H1 (cell line): ENCODE results near the gene ADAM21. TPM values are rescaled to one million over a fixed set of nuclear protein-coding genes. Genes with fewer than 3 reads are reported as not detected.

Source experiments
- CTCF ChIA-PET: fragments of 300-600 bp; sonication (Branson Sonifier 250); formaldehyde crosslinking; loops from one replicate; lab custom pipeline; 2021; ENCODE audit not compliant: partially characterized antibody; lab: Charles Lee
- POLR2A ChIA-PET: fragments of 300-600 bp; sonication (Branson Sonifier 250); formaldehyde crosslinking; loops from one replicate; lab custom pipeline; 2021; ENCODE audit warnings: inconsistent platforms; ENCODE audit not compliant: partially characterized antibody; lab: Charles Lee
- DNase-seq, 2 experiments: peaks; one replicate each; pipeline versions ENCODE4 v3.0.0 to v3.0.0-alpha.2; 2010 to 2022; ENCODE audit warnings: low spot score in 2 of 2, low read depth in 1 of 2, mixed read lengths in 1 of 2
- FAIRE-seq: peaks from 2 replicates; lab custom pipeline; 2011; peaks lifted over from hg19 to GRCh38; lab: Jason Lieb, UNC
- H2AFZ ChIP-seq: 2 replicates; pipeline ENCODE4 v1.8.1; 2012; ENCODE audit warnings: low read length, inconsistent platforms
- H2AK5ac ChIP-seq: 2 replicates; pipeline ENCODE4 v1.6.1; 2013; ENCODE audit warnings: low read depth, low read length
- H2BK120ac ChIP-seq: replicated peaks from 2 replicates; pipeline ENCODE3; 2013; ENCODE audit warnings: low read depth, low read length, inconsistent platforms
- H2BK12ac ChIP-seq: 2 replicates; pipeline ENCODE4 v1.6.1; 2013; ENCODE audit warnings: low read depth, low read length
- H2BK15ac ChIP-seq: 2 replicates; pipeline ENCODE4 v1.6.1; 2013; ENCODE audit warnings: low read length
- H2BK20ac ChIP-seq: 2 replicates; pipeline ENCODE4 v1.6.1; 2013; ENCODE audit warnings: low read length
- H2BK5ac ChIP-seq: 2 replicates; pipeline ENCODE4 v1.6.1; 2013; ENCODE audit warnings: low read depth, low read length
- H3K14ac ChIP-seq: 2 replicates; pipeline ENCODE4 v1.6.1; 2013; ENCODE audit warnings: inconsistent platforms; ENCODE audit not compliant: insufficient read length
- H3K18ac ChIP-seq: 2 replicates; pipeline ENCODE4 v1.6.1; 2013; ENCODE audit warnings: low read length; ENCODE audit errors: extremely low read depth
- H3K23ac ChIP-seq: 2 replicates; pipeline ENCODE4 v1.6.1; 2013; ENCODE audit warnings: inconsistent platforms; ENCODE audit not compliant: insufficient read length
- H3K23me2 ChIP-seq: 2 replicates; pipeline ENCODE4 v1.6.1; 2013; ENCODE audit warnings: low read depth, low read length
- H3K27ac ChIP-seq: 2 replicates; pipeline ENCODE4 v1.6.1; 2011; ENCODE audit warnings: low read depth, low read length, inconsistent platforms
- H3K27me3 ChIP-seq, 4 experiments: replicated peaks in 1 of 4; 1 replicate in 1 of 4; 2 replicates in 3 of 4; pipeline versions ENCODE4 v1.6.1 to v1.8.1; 2011 to 2013; ENCODE audit warnings: low read length in 3 of 4, mild to moderate bottlenecking in 3 of 4, inconsistent platforms in 2 of 4, mixed read lengths in 2 of 4, moderate library complexity in 1 of 4; ENCODE audit not compliant: control insufficient read depth in 3 of 4, insufficient read depth in 3 of 4; ENCODE audit errors: extremely low read depth in 1 of 4
- H3K36me3 ChIP-seq, 4 experiments: 2 replicates each; pipeline versions ENCODE4 v1.6.1 to v1.8.1; 2011 to 2013; ENCODE audit warnings: mild to moderate bottlenecking in 4 of 4, low read length in 3 of 4, moderate library complexity in 2 of 4, control low read depth in 1 of 4, inconsistent platforms in 1 of 4; ENCODE audit not compliant: insufficient read depth in 4 of 4, control insufficient read depth in 2 of 4
- H3K4ac ChIP-seq: replicated peaks from 2 replicates; pipeline ENCODE3; 2013; ENCODE audit warnings: low read length, low read depth, mixed read lengths, inconsistent platforms; ENCODE audit not compliant: insufficient read length
- H3K4me1 ChIP-seq, 4 experiments: replicated peaks in 1 of 4; 1 replicate in 1 of 4; 2 replicates in 3 of 4; pipeline versions ENCODE4 v1.6.1 to v1.8.1; 2011 to 2013; ENCODE audit warnings: low read length in 3 of 4, inconsistent platforms in 2 of 4, mixed read lengths in 1 of 4; ENCODE audit not compliant: insufficient read depth in 4 of 4, control insufficient read depth in 3 of 4
- H3K4me2 ChIP-seq, 2 experiments: 2 replicates each; pipeline versions ENCODE4 v1.6.1 to v1.8.1; 2011 to 2013; ENCODE audit warnings: low read depth in 2 of 2, low read length in 2 of 2, control low read depth in 1 of 2, inconsistent platforms in 1 of 2, mild to moderate bottlenecking in 1 of 2; ENCODE audit not compliant: insufficient read depth in 1 of 2
- H3K4me3 ChIP-seq, 4 experiments: fragments of 200-600, 300-600 bp in 1 of 4; sonication (generic), shearing (Covaris generic), sonication (Bioruptor Twin) in 1 of 4; 2 replicates each; pipeline versions ENCODE4 v1.5.1 to v1.8.1; 2011 to 2016; ENCODE audit warnings: low read length in 4 of 4, low read depth in 3 of 4, control low read depth in 2 of 4, inconsistent platforms in 2 of 4, mild to moderate bottlenecking in 2 of 4, mixed read lengths in 1 of 4, moderate library complexity in 1 of 4; ENCODE audit not compliant: insufficient read depth in 2 of 4; ENCODE audit errors: extremely low read depth in 1 of 4
- H3K56ac ChIP-seq: replicated peaks from 2 replicates; pipeline ENCODE3; 2013; ENCODE audit warnings: low read depth, mild to moderate bottlenecking, mixed read lengths, low read length, inconsistent platforms; ENCODE audit not compliant: insufficient read length
- H3K79me1 ChIP-seq: 2 replicates; pipeline ENCODE4 v1.6.1; 2013; ENCODE audit warnings: low read depth, low read length, control low read depth
- H3K79me2 ChIP-seq, 2 experiments: 2 replicates each; pipeline versions ENCODE4 v1.6.1 to v1.8.1; 2012 to 2013; ENCODE audit warnings: low read length in 2 of 2, mild to moderate bottlenecking in 2 of 2, inconsistent platforms in 1 of 2; ENCODE audit not compliant: insufficient read depth in 2 of 2, control insufficient read depth in 1 of 2
- H3K9ac ChIP-seq, 4 experiments: replicated peaks in 1 of 4; 1 replicate in 1 of 4; 2 replicates in 3 of 4; pipeline versions ENCODE4 v1.6.1 to v1.8.1; 2011 to 2013; ENCODE audit warnings: low read depth in 3 of 4, low read length in 3 of 4, control low read depth in 2 of 4, mild to moderate bottlenecking in 2 of 4, moderate library complexity in 2 of 4, inconsistent platforms in 1 of 4; ENCODE audit errors: extremely low read depth in 1 of 4
- H3K9me3 ChIP-seq, 2 experiments: 2 replicates each; pipeline versions ENCODE4 v1.6.1 to v1.8.1; 2012 to 2013; ENCODE audit warnings: mild to moderate bottlenecking in 2 of 2, moderate library complexity in 2 of 2, control low read depth in 1 of 2, inconsistent platforms in 1 of 2, low read depth in 1 of 2, low read length in 1 of 2, mixed read lengths in 1 of 2; ENCODE audit not compliant: insufficient read depth in 2 of 2
- H4K20me1 ChIP-seq, 2 experiments: replicated peaks in 1 of 2; 2 replicates each; pipeline versions ENCODE3 to v1.8.1; 2011 to 2013; ENCODE audit warnings: inconsistent platforms in 2 of 2, low read length in 2 of 2, mild to moderate bottlenecking in 1 of 2; ENCODE audit not compliant: insufficient read depth in 2 of 2, control insufficient read depth in 1 of 2
- H4K5ac ChIP-seq: 2 replicates; pipeline ENCODE4 v1.6.1; 2013; ENCODE audit warnings: low read length, low read depth, mixed read lengths, inconsistent platforms; ENCODE audit not compliant: insufficient read length
- H4K8ac ChIP-seq: 2 replicates; pipeline ENCODE4 v1.8.0; 2013; ENCODE audit warnings: mild to moderate bottlenecking, moderate library complexity, low read length, inconsistent platforms; ENCODE audit not compliant: insufficient read depth; ENCODE audit errors: extremely low read depth
- H4K91ac ChIP-seq: replicated peaks from 2 replicates; pipeline ENCODE3; 2013; ENCODE audit warnings: low read length, mixed read lengths, inconsistent platforms; ENCODE audit not compliant: insufficient read length
- EP300 ChIP-seq, 2 experiments: IDR thresholded peaks; 1 replicate in 1 of 2; 2 replicates in 1 of 2; pipeline ENCODE4 v1.6.1; 2011 to 2012; ENCODE audit warnings: low read depth in 2 of 2, low read length in 2 of 2, mild to moderate bottlenecking in 2 of 2, borderline replicate concordance in 1 of 2, inconsistent platforms in 1 of 2, moderate library complexity in 1 of 2
- SIRT6 ChIP-seq: IDR thresholded peaks from one replicate; pipeline ENCODE4 v1.7.1; 2012; ENCODE audit warnings: low read length, inconsistent platforms
- WGBS, 2 experiments: shearing (Covaris generic) in 1 of 2; methylation state at CpG; one replicate each; pipeline versions ENCODE4 v1.1.6 to v1.1.7; 2013 to 2015; ENCODE audit warnings: low lambda C conversion rate in 2 of 2, mixed read lengths in 2 of 2, inconsistent platforms in 1 of 2, low coverage in 1 of 2, missing lambda C conversion rate in 1 of 2; ENCODE audit not compliant: insufficient replicate concordance in 2 of 2, insufficient coverage in 1 of 2, insufficient read length in 1 of 2; ENCODE audit errors: extremely low coverage in 1 of 2, missing lambda C conversion rate in 1 of 2; 5-methylcytosine and 5-hydroxymethylcytosine counted together
- polyA plus RNA-seq, 7 experiments: library from polyadenylated mRNA; depleted of rRNA in 3 of 7; stranded (reverse) in 5 of 7; unstranded in 2 of 7; fragments of >200 nt in 5 of 7; fragments of 200-250 nt in 2 of 7; gene quantifications; 1 replicate in 5 of 7; 2 replicates in 1 of 7; 4 replicates in 1 of 7; pipeline versions ENCODE4 v1.2.1 to v1.2.3, GENCODE V29; 2011 to 2013; ENCODE audit warnings: missing spikeins in 2 of 7, mixed read lengths in 2 of 7
- total RNA-seq: library from RNA; stranded (reverse); fragmentation: NEBNext Ultra II Directional; extraction: Animal tissue kit (Norgen Biotek cat#: 25700); gene quantifications from 2 replicates; pipeline ENCODE4 v1.2.1, GENCODE V29; 2021

Gene ADAM21
- total and polyA plus RNA-seq, 2 of the 8 experiments (the other 6 are each of a cell fraction or from before 2014, with no cell fraction given): 0.09 TPM; not detected in 1

- H3K27me3 ChIP-seq: no peaks in the 10 kb centered on the region
- H3K14ac ChIP-seq: no peak overlapping the region
- peak; percentile 7 for FAIRE-seq
- H2BK20ac ChIP-seq: no peak overlapping the region
- H3K4me3 ChIP-seq: no peak overlapping the region
- H3K4me1 ChIP-seq: no peaks in the 10 kb centered on the region
- no peak overlapping the region for H2BK15ac ChIP-seq
- no peak for DNase-seq
- no peak overlapping the region for H4K5ac ChIP-seq
- POLR2A ChIA-PET: no interaction called here
- no peak overlapping the region for H3K27ac ChIP-seq
- no peak overlapping the region for H2AFZ ChIP-seq
- CTCF ChIA-PET: no interaction called here
- H3K4me2 ChIP-seq: no peak overlapping the region
- 93% methylated on average over 4 of the region's 4 CpGs; no CpG with 5 or more reads in 1 of the 2 experiments for WGBS, 2 experiments
- no peak overlapping the region for H2BK12ac ChIP-seq
- no peak overlapping the region for H2BK120ac ChIP-seq
- H3K79me1 ChIP-seq: no peaks in the 10 kb centered on the region
- no peak overlapping the region for H3K23ac ChIP-seq
- no peak overlapping the region for H3K18ac ChIP-seq
- no peak overlapping the region for H4K8ac ChIP-seq
- H4K20me1 ChIP-seq: no peaks in the 10 kb centered on the region
- H4K91ac ChIP-seq: no peak overlapping the region
- no peak overlapping the region for H3K4ac ChIP-seq
- no peaks in the 10 kb centered on the region for H3K79me2 ChIP-seq
- peaks cover 0 to 15% (median 0%) of the 10 kb centered on the region in 4 experiments; a peak in 3 of 8 replicates for H3K36me3 ChIP-seq
- no peaks in the 10 kb centered on the region for H3K23me2 ChIP-seq
- TF ChIP-seq EP300 (IDR thresholded peaks at IDR 0.05; ENCODE audit: borderline replicate concordance in 1 of 2, low read depth in 2 of 2, low read length in 2 of 2) (peak in 1 of 2 experiments; percentile 55; a peak in 1 of 3 replicates), SIRT6 (no peak)
- no peak overlapping the region for H2AK5ac ChIP-seq
- H3K9me3 ChIP-seq: peaks cover 60 to 64% of the 10 kb centered on the region in 2 experiments
- no peak overlapping the region for H3K56ac ChIP-seq
- H2BK5ac ChIP-seq: no peak overlapping the region
- no peak overlapping the region for H3K9ac ChIP-seq
Observed at GRCh38 chr14:70442750-70443149, 9.2 kb upstream of the ADAM21 start.
